Heart right ventricle (tissue), 16 donors: ENCODE results near the gene GID4. TPM values are rescaled to one million over a fixed set of nuclear protein-coding genes. Genes with fewer than 3 reads are reported as not detected.

Experiments
- ATAC-seq, 8 donors: fragments of 200-7000 bp; cut with Tn5 transposase; one replicate each; pipeline ENCODE4 v1.9.1; 2020; ENCODE audit warnings: mild to moderate bottlenecking in 8 of 8, moderate library complexity in 8 of 8, moderate number of reproducible peaks in 1 of 8
- DNase-seq, 2 donors: peaks; one replicate each; pipeline ENCODE4 v3.0.0-alpha.2; 2020
- H3K27ac ChIP-seq, 10 donors: fragments of 200-600 bp; sonication (generic) in 2 of 10; one replicate each; pipeline versions ENCODE4 v1.5.0 to v1.8.0; 2020 to 2022; ENCODE audit warnings: mild to moderate bottlenecking in 3 of 10
- H3K27me3 ChIP-seq, 7 donors: fragments of 200-600 bp; one replicate each; pipeline ENCODE4 v1.8.0; 2021 to 2022; ENCODE audit warnings: mild to moderate bottlenecking in 2 of 7
- H3K36me3 ChIP-seq, 9 donors: fragments of 200-600 bp; sonication (generic) in 1 of 9; one replicate each; pipeline versions ENCODE4 v1.5.0 to v1.8.0; 2020 to 2022; ENCODE audit warnings: mild to moderate bottlenecking in 2 of 9
- H3K4me1 ChIP-seq, 9 donors: fragments of 200-600 bp; sonication (generic) in 1 of 9; one replicate each; pipeline versions ENCODE4 v1.5.0 to v1.8.0; 2020 to 2022; ENCODE audit warnings: mild to moderate bottlenecking in 4 of 9
- H3K4me3 ChIP-seq, 10 donors: fragments of 200-600 bp; sonication (generic) in 2 of 10; one replicate each; pipeline versions ENCODE4 v1.5.0 to v1.8.0; 2020 to 2022; ENCODE audit warnings: mild to moderate bottlenecking in 7 of 10, moderate library complexity in 2 of 10
- H3K9me3 ChIP-seq, 11 donors: fragments of 200-600 bp in 10 of 11; sonication (generic) in 2 of 11; one replicate each; pipeline versions ENCODE4 v1.5.0 to v1.8.0; 2013 to 2022; ENCODE audit warnings: mild to moderate bottlenecking in 2 of 11, control low read depth in 1 of 11, moderate library complexity in 1 of 11
- CTCF ChIP-seq, 9 donors: fragments of 200-600 bp; sonication (generic) in 2 of 9; IDR thresholded peaks; one replicate each; pipeline versions ENCODE4 v1.5.0 to v1.8.0; 2021 to 2022; ENCODE audit warnings: antibody characterized with exemption in 9 of 9, mild to moderate bottlenecking in 5 of 9, moderate library complexity in 1 of 9
- WGBS, 2 donors: extraction: QIAGEN DNeasy Blood & Tissue Kit; methylation state at CpG; one replicate each; pipeline ENCODE4 v1.1.7; 2013; ENCODE audit warnings: inconsistent platforms in 1 of 2; 5-methylcytosine and 5-hydroxymethylcytosine counted together
- intact Hi-C, 10 donors: fragments of 100-400 bp; cut with DNase I; formaldehyde crosslinking; loops; one replicate each; pipeline versions ENCODE4 v1.11.1 to v1.14.2; 2022
- polyA plus RNA-seq, 2 donors: library from polyadenylated mRNA; stranded (reverse); fragments of 200-250 nt; gene quantifications; one replicate each; pipeline ENCODE4 v1.2.3, GENCODE V29; 2013
- total RNA-seq, 10 donors: library from RNA; stranded (reverse); fragmentation: NEBNext Ultra II Directional in 3 of 10; extraction: Animal tissue kit (Norgen Biotek cat#: 25700) in 3 of 10; gene quantifications; one replicate each; pipeline versions ENCODE4 v1.2.1 to v1.2.4, GENCODE V29; 2021 to 2023
- donor health status: Arrhythmogenic right ventricular cardiomyopathy.
- donor health status: ischemic (EF 13 %, LVEDD 7.1; RV severe dilation, severe dysfunction).
- donor health status: healthy with polysubstance abuse.
- donor health status: DM: no; HTN: yes; CAD: no.
- donor health status: DM: no; HTN: no; CAD: no.
- donor health status: ischemic (EF 25% LVEDD 6.9; RV normal size, moderate dysfunction).
- donor health status: ischemic (EF 25% LVEDD 5.7; RV mildly dilated, moderate dysfunction).
- donor health status: healthy.
- donor health status: DM: yes; HTN: yes; CAD: no.
- donor health status: Ischemic cardiomyopathy.
- donor health status: ischemic (EF 35%, LVEDD 5.7; RV mildly dilated, moderate dysfunction).
- donor health status: nonischemic (EF 11% LVEDD 7.7; RV severe dilation, severe dysfunction).
- donor health status: DM: yes; HTN: yes; CAD: no.
- donor health status: PGD.
- donor health status: ischemic (EF 29% LVEDD 5.4; RV normal size, mild dysfunction).
- donor health status: nonischemic (EF 23%, LVEDD 6.1; RV moderate dilation, normal function).

Gene GID4
- total and polyA plus RNA-seq, 12 donors: 7.0 to 23.7 (median 17.1) TPM

DNA sequence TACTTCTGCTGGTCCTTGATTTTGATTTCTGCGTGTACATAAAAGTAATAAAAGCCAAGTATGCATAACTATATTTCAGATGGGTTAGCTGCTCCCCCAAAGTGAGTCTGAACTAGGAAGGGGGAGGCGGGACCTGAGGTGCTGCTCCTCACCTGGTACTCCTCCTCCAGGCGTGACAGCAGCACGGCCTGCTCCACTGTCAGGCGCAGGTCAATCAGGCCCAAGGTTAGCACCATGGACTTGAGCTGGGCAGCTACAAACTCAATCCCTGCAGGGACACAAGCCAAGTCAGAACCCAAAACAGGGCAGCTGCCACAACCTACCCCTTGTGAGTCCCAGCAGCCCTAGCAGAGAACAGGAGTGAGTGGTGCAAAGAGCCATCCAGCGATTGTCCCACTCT is 18.2 kb upstream of the GID4 start:
- no peak overlapping the region for H3K4me3 ChIP-seq
- no peak overlapping the region for H3K27ac ChIP-seq
- 97% methylated on average over 6 of the region's 6 CpGs for WGBS, 2 donors
- H3K27me3 ChIP-seq: no peaks in the 10 kb centered on the region
- peaks cover 6 to 37% (median 24%) of the 10 kb centered on the region in 9 donors for H3K4me1 ChIP-seq
- intact Hi-C loops: loop anchor here in 2 of 10 donors (10.0 kb wide), 2 partner anchors 46 to 126 kb away; partner anchors contain the start of genes DRC3 (in 1 of the 2) and TOM1L2 (in 1 of the 2)
- no peaks in the 10 kb centered on the region for H3K9me3 ChIP-seq
- DNase-seq: no peak
- peaks cover 0 to 60% (median 0%) of the 10 kb centered on the region in 9 donors for H3K36me3 ChIP-seq
- ATAC-seq: no peak
- TF ChIP-seq CTCF (IDR thresholded peaks at IDR 0.05): no peak

GRCh38 chr17:18021372-18021771 is 17.8 kb upstream of the GID4 start:
- DNase-seq (no peak), ATAC-seq (no peak)
- no peak for TF ChIP-seq CTCF (IDR thresholded peaks at IDR 0.05)
- Histone ChIP-seq H3K4me1 (peaks cover 8 to 41% (median 28%) of the 10 kb centered on the region in 9 donors), H3K36me3 (peaks cover 0 to 56% (median 0%) of the 10 kb centered on the region in 9 donors), H3K27me3 (no peaks in the 10 kb centered on the region), H3K4me3 (no peak overlapping the region), H3K9me3 (no peaks in the 10 kb centered on the region), H3K27ac (no peak overlapping the region)
- WGBS, 2 donors: 96 to 97% methylated on average over 5 of the region's 5 CpGs
- intact Hi-C loops: loop anchor here in 2 of 10 donors (10.0 kb wide), 2 partner anchors 47 to 127 kb away; partner anchors contain the start of genes DRC3 (in 1 of the 2) and TOM1L2 (in 1 of the 2)

DNA sequence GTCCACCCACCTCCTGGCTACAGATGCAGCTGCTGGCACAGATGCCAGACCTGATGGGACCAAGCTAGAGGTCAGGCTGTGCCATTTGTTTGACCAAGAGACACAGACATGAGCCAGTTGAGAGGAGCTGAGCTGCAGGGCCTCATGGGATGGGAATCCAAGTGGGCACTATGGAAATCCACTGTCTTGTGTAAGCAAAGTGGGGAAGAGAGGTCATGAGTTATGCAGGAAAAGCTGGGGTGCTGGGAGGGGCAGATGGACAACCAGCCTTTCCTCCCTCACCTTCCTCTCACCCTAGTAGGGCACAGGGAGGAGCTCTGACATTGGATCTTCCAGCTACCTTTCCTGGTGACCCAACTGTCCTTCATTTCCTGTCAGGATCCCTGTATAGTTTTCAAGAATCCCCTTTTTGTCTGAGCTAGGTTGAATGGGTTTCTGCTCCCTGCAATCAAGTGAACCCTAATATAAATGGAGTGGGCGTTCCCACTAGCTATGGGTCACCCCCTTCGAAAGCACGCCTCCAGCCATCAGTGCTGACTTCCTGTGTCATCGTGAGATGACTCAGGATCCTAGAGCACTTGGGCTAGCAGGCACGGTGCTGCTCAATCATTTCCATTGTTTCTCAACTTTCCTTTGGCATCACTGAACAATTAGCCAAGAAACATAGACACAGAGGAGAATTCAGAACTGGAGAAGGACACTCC is 13.8 kb upstream of the GID4 start:
- no peaks in the 10 kb centered on the region for H3K27me3 ChIP-seq
- WGBS, 2 donors: 72% methylated on average over 5 of the region's 5 CpGs
- H3K4me1 ChIP-seq: peaks cover 0 to 36% (median 30%) of the 10 kb centered on the region in 9 donors
- DNase-seq (no peak), ATAC-seq (peak in 1 of 8 donors; percentile 33)
- intact Hi-C loops: loop anchor here in 4 of 10 donors (5.0 to 10.0 kb wide), 4 partner anchors 33 to 131 kb away; partner anchors contain the start of genes DRC3 (in 2 of the 4) and TOM1L2 (in 2 of the 4)
- TF ChIP-seq CTCF (IDR thresholded peaks at IDR 0.05): no peak
- peaks cover 0 to 57% (median 0%) of the 10 kb centered on the region in 9 donors for H3K36me3 ChIP-seq
- no peak overlapping the region for H3K4me3 ChIP-seq
- H3K9me3 ChIP-seq: no peaks in the 10 kb centered on the region
- H3K27ac ChIP-seq: peak overlapping the region in 1 of 10 donors; percentile 47

- intact Hi-C loops: loop anchor here in 4 of 10 donors (5.0 to 10.0 kb wide), 4 partner anchors 34 to 131 kb away; partner anchors contain the start of genes DRC3 (in 2 of the 4) and TOM1L2 (in 2 of the 4)
- ATAC-seq (peak in 6 of 8 donors; percentile 68 to 75 (median 71)), DNase-seq (peak; percentile 41 to 60)
- H3K4me1 ChIP-seq: peaks cover 0 to 37% (median 28%) of the 10 kb centered on the region in 9 donors
- 60 to 70% methylated on average over 11 of the region's 11 CpGs for WGBS, 2 donors
- no peak for TF ChIP-seq CTCF (IDR thresholded peaks at IDR 0.05)
- no peaks in the 10 kb centered on the region for H3K27me3 ChIP-seq
- H3K4me3 ChIP-seq: no peak overlapping the region
- H3K9me3 ChIP-seq: no peaks in the 10 kb centered on the region
- peak overlapping the region in 5 of 10 donors; percentile 13 to 88 (median 77) for H3K27ac ChIP-seq
- peaks cover 0 to 50% (median 0%) of the 10 kb centered on the region in 9 donors for H3K36me3 ChIP-seq
These were observed 13.0 kb upstream of the GID4 start for GRCh38 chr17:18025945-18026776.
